Endothelial cell of umbilical vein (primary cell): ENCODE measurements around the gene NR2C1. TPM values are rescaled to one million over a fixed set of nuclear protein-coding genes. Genes with fewer than 3 reads are reported as not detected.

Experiments used
- BruUV-seq: library from RNA; stranded (reverse); fragments of 400-500 nt; replicated peaks from 2 replicates; lab custom pipeline; 2021; lab: Mats Ljungman, UMichigan
- CTCF ChIA-PET: fragments of 300-600, 350-600 bp; sonication (Branson Sonifier 250); formaldehyde crosslinking; loops from one replicate; lab custom pipeline; 2021; ENCODE audit warnings: antibody characterized with exemption, inconsistent platforms; lab: Charles Lee
- POLR2A ChIA-PET: fragments of 300-600, 350-600 bp; sonication (Branson Sonifier 250); formaldehyde crosslinking; loops from one replicate; lab custom pipeline; 2021; ENCODE audit warnings: antibody characterized with exemption, inconsistent platforms; lab: Charles Lee
- DNase-seq: peaks from one replicate; pipeline ENCODE4 v3.0.0-alpha.2; 2011; ENCODE audit warnings: low read depth, low spot score
- FAIRE-seq: peaks from 2 replicates; lab custom pipeline; 2011; peaks lifted over from hg19 to GRCh38; lab: Jason Lieb, UNC
- H2AFZ ChIP-seq: 2 replicates; pipeline ENCODE4 v1.6.0; 2012; ENCODE audit warnings: low read depth, low read length, control low read depth, inconsistent platforms
- H3K27ac ChIP-seq: 2 replicates; pipeline ENCODE4 v1.5.1; 2011; ENCODE audit warnings: low read depth, mild to moderate bottlenecking, control low read depth, low read length, moderate library complexity; ENCODE audit not compliant: insufficient read depth
- H3K27me3 ChIP-seq, 2 experiments: 2 replicates each; pipeline versions ENCODE4 v1.6.0 to v1.6.1; 2011; ENCODE audit warnings: low read length in 2 of 2, mixed read lengths in 1 of 2; ENCODE audit not compliant: control insufficient read depth in 2 of 2, insufficient read depth in 2 of 2
- H3K36me3 ChIP-seq, 2 experiments: 2 replicates in 1 of 2; 3 replicates in 1 of 2; pipeline ENCODE4 v1.5.1; 2011; ENCODE audit warnings: low read length in 2 of 2, mild to moderate bottlenecking in 1 of 2, moderate library complexity in 1 of 2; ENCODE audit not compliant: control insufficient read depth in 2 of 2, insufficient read depth in 2 of 2; ENCODE audit errors: extremely low read depth in 1 of 2
- H3K4me1 ChIP-seq: 3 replicates; pipeline ENCODE4 v1.5.1; 2011; ENCODE audit warnings: mild to moderate bottlenecking, low read length; ENCODE audit not compliant: control insufficient read depth, insufficient read depth; ENCODE audit errors: extremely low read depth
- H3K4me2 ChIP-seq: 2 replicates; pipeline ENCODE4 v1.6.1; 2011; ENCODE audit warnings: low read length, control low read depth, mixed read lengths; ENCODE audit not compliant: insufficient read depth
- H3K4me3 ChIP-seq, 3 experiments: fragments of 200-600 bp in 1 of 3; sonication (generic), shearing (Covaris generic) in 1 of 3; replicated peaks in 1 of 3; 2 replicates each; pipeline ENCODE4 v1.5.1; 2011 to 2016; ENCODE audit warnings: control low read depth in 3 of 3, low read length in 3 of 3, mild to moderate bottlenecking in 2 of 3, inconsistent platforms in 1 of 3, low read depth in 1 of 3, moderate library complexity in 1 of 3; ENCODE audit not compliant: insufficient read depth in 1 of 3
- H3K79me2 ChIP-seq: 2 replicates; pipeline ENCODE4 v1.6.0; 2012; ENCODE audit warnings: low read length, inconsistent platforms; ENCODE audit not compliant: control insufficient read depth, insufficient read depth
- H3K9ac ChIP-seq: replicated peaks from 2 replicates; pipeline ENCODE3; 2011; ENCODE audit warnings: low read length, control low read depth; ENCODE audit not compliant: insufficient read depth; ENCODE audit errors: extremely low read depth
- H3K9me1 ChIP-seq: replicated peaks from 3 replicates; pipeline ENCODE4 v1.6.0; 2011; ENCODE audit warnings: mild to moderate bottlenecking, low read length; ENCODE audit not compliant: control insufficient read depth, insufficient read depth; ENCODE audit errors: extremely low read depth
- H3K9me3 ChIP-seq: replicated peaks from 2 replicates; pipeline ENCODE4 v1.5.1; 2012; ENCODE audit warnings: low read length, inconsistent platforms; ENCODE audit not compliant: control insufficient read depth, insufficient read depth
- H4K20me1 ChIP-seq: replicated peaks from 2 replicates; pipeline ENCODE3; 2011; ENCODE audit warnings: mild to moderate bottlenecking, low read length; ENCODE audit not compliant: control insufficient read depth, insufficient read depth; ENCODE audit errors: extremely low read depth
- CTCF ChIP-seq, 2 donors: IDR thresholded peaks; 1 replicate in 1 of 2; 2 replicates in 1 of 2; pipeline ENCODE4 v1.5.1; 2011; ENCODE audit warnings: low read length in 2 of 2, mild to moderate bottlenecking in 2 of 2, moderate library complexity in 2 of 2, control low read depth in 1 of 2, inconsistent platforms in 1 of 2, low read depth in 1 of 2; ENCODE audit not compliant: insufficient read depth in 1 of 2; ENCODE audit errors: extremely low read depth in 1 of 2
- EZH2 ChIP-seq: IDR thresholded peaks from 2 replicates; pipeline ENCODE4 v1.6.1; 2012; ENCODE audit warnings: borderline replicate concordance, low read depth, mild to moderate bottlenecking, moderate library complexity, low read length, inconsistent platforms; ENCODE audit not compliant: severe bottlenecking
- FOS ChIP-seq: IDR thresholded peaks from 2 replicates; pipeline ENCODE4 v1.6.1; 2011; ENCODE audit warnings: mild to moderate bottlenecking, low read length, moderate library complexity, borderline replicate concordance; ENCODE audit not compliant: insufficient read depth
- GATA2 ChIP-seq: IDR thresholded peaks from 2 replicates; pipeline ENCODE4 v1.7.0; 2011; ENCODE audit warnings: low read depth, mild to moderate bottlenecking, moderate library complexity, mixed read lengths, low read length; ENCODE audit not compliant: insufficient read length, insufficient read depth
- JUN ChIP-seq: IDR thresholded peaks from 2 replicates; pipeline ENCODE4 v1.6.1; 2011; ENCODE audit warnings: borderline replicate concordance, low read depth; ENCODE audit not compliant: insufficient read length, insufficient read depth
- MAX ChIP-seq: IDR thresholded peaks from 2 replicates; pipeline ENCODE4 v1.6.1; 2011; ENCODE audit not compliant: insufficient read depth, insufficient read length
- MYC ChIP-seq: IDR thresholded peaks from one replicate; pipeline ENCODE4 v1.6.1; 2011; ENCODE audit warnings: mild to moderate bottlenecking, low read depth, low read length
- POLR2A ChIP-seq: IDR thresholded peaks from 2 replicates; pipeline ENCODE4 v1.6.1; 2012; ENCODE audit warnings: low read depth, mild to moderate bottlenecking, control low read depth, low read length
- POLR2AphosphoS5 ChIP-seq: IDR thresholded peaks from 2 replicates; pipeline ENCODE4 v1.6.1; 2012; ENCODE audit warnings: low read depth, mild to moderate bottlenecking, control low read depth, low read length, moderate library complexity; ENCODE audit not compliant: insufficient read depth
- dilution Hi-C: fragments of 300-500 bp; cut with MboI; formaldehyde crosslinking; loops from one replicate; pipeline ENCODE4 v1.15.0; 2019; ENCODE audit warnings: low sequenced_read_pairs; ENCODE audit not compliant: extremely low pct_ligation_motif_present
- intact Hi-C: fragments of 100-400 bp; cut with micrococcal nuclease; formaldehyde crosslinking; loops from one replicate; pipeline ENCODE4 v1.10.0; 2022
- polyA plus RNA-seq, 4 experiments: library from polyadenylated mRNA; depleted of rRNA in 3 of 4; stranded (reverse) in 3 of 4; unstranded in 1 of 4; fragments of >200 nt; gene quantifications; 2 replicates each; pipeline versions ENCODE4 v1.2.1 to v1.2.3, GENCODE V29; 2011 to 2012; ENCODE audit warnings: missing spikeins in 1 of 4
- total RNA-seq: library from RNA; stranded (reverse); gene quantifications from 2 replicates; pipeline ENCODE4 v1.2.3, GENCODE V29; 2021

NR2C1 gene
- total and polyA plus RNA-seq, 2 donors (not counting 3 experiments of a cell fraction or from before 2014, with no cell fraction given) = 21.0 to 37.7 TPM

DNA sequence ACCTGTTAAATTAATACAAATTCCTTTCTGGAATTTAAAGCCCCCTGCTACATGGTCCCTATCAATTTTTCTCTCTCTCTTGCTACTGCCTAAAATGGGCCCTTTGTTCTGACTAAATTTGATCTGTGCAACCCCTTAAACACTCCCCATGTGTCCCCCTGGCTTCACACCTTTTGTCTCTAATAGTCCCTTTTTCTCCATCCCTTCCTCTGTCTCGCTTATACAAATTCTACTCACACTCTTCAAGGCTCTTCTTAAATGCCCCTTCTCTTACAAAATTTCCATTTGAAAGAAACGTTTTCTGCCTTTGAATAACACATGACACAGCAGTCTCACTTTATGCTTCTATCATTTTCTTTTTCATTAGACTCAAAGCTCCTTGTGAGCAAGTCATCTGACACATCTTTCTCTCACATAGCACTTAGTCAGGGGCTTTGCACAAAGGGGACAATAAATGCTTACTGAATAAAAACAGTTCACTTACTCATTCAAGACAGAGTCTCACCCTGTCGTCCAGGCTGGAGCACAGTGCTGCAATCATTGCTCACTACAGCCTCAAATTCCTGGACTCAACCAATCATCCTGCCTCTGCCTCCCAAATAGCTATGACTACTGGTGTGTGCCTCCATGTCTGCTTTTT, 41.5 kb upstream of the NR2C1 start:
- no TSS peak for BruUV-seq
- Histone ChIP-seq H3K4me2 (no peak overlapping the region), H2AFZ (no peak overlapping the region), H3K27ac (no peak overlapping the region), H3K9ac (no peak overlapping the region), H3K4me3 (no peak overlapping the region), H3K4me1 (peaks cover 25% of the 10 kb centered on the region), H3K9me3 (no peaks in the 10 kb centered on the region), H3K36me3 (peaks cover 0 to 3% of the 10 kb centered on the region in 2 experiments), H3K9me1 (no peaks in the 10 kb centered on the region), H3K79me2 (no peaks in the 10 kb centered on the region), H3K27me3 (no peaks in the 10 kb centered on the region), H4K20me1 (no peaks in the 10 kb centered on the region)
- ChIA-PET POLR2A (no interaction called here), CTCF (interaction anchor here (0.8 to 5.4 kb wide), 3 partner anchors 100 to 420 kb away, joined by 3 to 131 read pairs (median 91); partner anchors contain the start of genes FGD6 and VEZT)
- FAIRE-seq (no peak), DNase-seq (no peak)
- no peak for TF ChIP-seq MYC
- intact Hi-C loops (loop anchor here (5.0 kb wide), 1 partner anchor 568 kb away; no protein-coding TSS in a partner anchor), dilution Hi-C loops (loop anchor here (25.0 kb wide), 1 partner anchor 97 kb away; the partner anchor contains the start of genes FGD6 and VEZT)

DNA sequence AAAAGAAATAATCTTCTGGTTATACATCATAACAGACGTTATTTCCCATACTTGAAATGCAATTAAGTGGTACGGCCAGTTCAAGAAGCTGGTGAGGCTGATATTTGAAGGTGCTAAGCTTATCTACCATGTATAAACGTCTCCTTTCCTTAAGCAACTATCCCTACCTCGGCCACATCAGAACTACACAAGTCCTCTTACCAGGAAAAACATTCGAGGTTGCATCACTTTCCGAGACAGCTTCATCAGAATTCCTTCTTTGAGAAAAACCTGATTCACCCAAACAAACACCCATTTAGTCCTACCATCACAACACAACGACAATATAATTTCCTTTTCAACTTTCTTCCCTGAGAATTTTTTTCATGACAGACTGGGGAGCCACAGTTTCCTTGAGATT, 33.9 kb upstream of the NR2C1 start:
- Histone ChIP-seq H3K9ac (no peak overlapping the region), H3K79me2 (no peaks in the 10 kb centered on the region), H3K36me3 (peaks cover 2 to 9% of the 10 kb centered on the region in 2 experiments), H3K9me1 (no peaks in the 10 kb centered on the region), H4K20me1 (no peaks in the 10 kb centered on the region), H3K27ac (no peak overlapping the region), H3K4me1 (peaks cover 15% of the 10 kb centered on the region), H3K9me3 (no peaks in the 10 kb centered on the region), H3K4me3 (no peak overlapping the region), H2AFZ (no peak overlapping the region), H3K27me3 (no peaks in the 10 kb centered on the region), H3K4me2 (no peak overlapping the region)
- intact Hi-C loops (no loop called here), dilution Hi-C loops (loop anchor here (25.0 kb wide), 1 partner anchor 105 kb away; the partner anchor contains the start of genes FGD6 and VEZT)
- POLR2A ChIA-PET = interaction anchor here (0.6 kb wide), 1 partner anchor 231 kb away, joined by 6 read pairs; no protein-coding TSS in a partner anchor
- DNase-seq (no peak), FAIRE-seq (no peak)
- TF ChIP-seq POLR2AphosphoS5 (no peak), POLR2A (no peak), FOS (no peak), EZH2 (no peak), GATA2 (no peak), JUN (no peak), CTCF (IDR thresholded peaks at IDR 0.05; ENCODE audit: extremely low read depth in 1 of 2, insufficient read depth in 1 of 2, low read depth in 1 of 2, low read length in 2 of 2) (no peak), MAX (no peak)
- no TSS peak for BruUV-seq
- CTCF ChIA-PET = interaction anchor here (1.9 kb wide), 1 partner anchor 10 kb away, joined by 3 read pairs; no protein-coding TSS in a partner anchor
